WTC11 (cell line): Measurements from ENCODE around the gene MCMBP. TPM values are rescaled to one million over a fixed set of nuclear protein-coding genes. Genes with fewer than 3 reads are reported as not detected.
A peak's percentile ranks its signal among the peaks of the same experiment; 100 is the strongest.

Source experiments
- ATAC-seq: fragments of 200-7000 bp; cut with Tn5 transposase; 2 replicates; pipeline ENCODE4 v1.10.0; 2021; ENCODE audit warnings: mild to moderate bottlenecking, moderate library complexity
- CTCF ChIA-PET: fragments of 300-600 bp; sonication (Branson Sonifier 250); formaldehyde crosslinking; loops from one replicate; lab custom pipeline; 2021; ENCODE audit warnings: antibody characterized with exemption; lab: Charles Lee
- POLR2A ChIA-PET: fragments of 350-600 bp; sonication (Branson Sonifier 250); formaldehyde crosslinking; loops from one replicate; lab custom pipeline; 2021; ENCODE audit warnings: antibody characterized with exemption; lab: Charles Lee
- DNase-seq: peaks from one replicate; pipeline ENCODE4 v3.0.0; 2021; ENCODE audit warnings: low spot score
- H3K27ac Mint-ChIP-seq: 2 replicates; pipeline ENCODE4 v1.8.0; 2021; ENCODE audit warnings: mixed read lengths
- H3K27me3 Mint-ChIP-seq: 2 replicates; pipeline ENCODE4 v1.8.0; 2021; ENCODE audit warnings: low read depth, mild to moderate bottlenecking, moderate library complexity, mixed read lengths
- H3K36me3 Mint-ChIP-seq: 2 replicates; pipeline ENCODE4 v1.8.0; 2021; ENCODE audit warnings: mixed read lengths
- H3K4me1 Mint-ChIP-seq: 2 replicates; pipeline ENCODE4 v1.8.0; 2022; ENCODE audit warnings: mixed read lengths
- H3K4me3 Mint-ChIP-seq: 2 replicates; pipeline ENCODE4 v1.8.0; 2021; ENCODE audit warnings: mild to moderate bottlenecking, moderate library complexity, mixed read lengths
- H3K9me3 Mint-ChIP-seq: 2 replicates; pipeline ENCODE4 v1.8.0; 2021; ENCODE audit warnings: mixed read lengths
- CREB1 ChIP-seq: sonication (generic); formaldehyde crosslinking; IDR thresholded peaks from 2 replicates; pipeline ENCODE4 v1.8.0; 2023; ENCODE audit warnings: mild to moderate bottlenecking, missing genetic modification reagents
- CTCF ChIP-seq: fragments of 200-600 bp; IDR thresholded peaks from 2 replicates; pipeline ENCODE4 v1.8.0; 2022; ENCODE audit warnings: antibody characterized with exemption
- E2F1 ChIP-seq: sonication (generic); formaldehyde crosslinking; IDR thresholded peaks from 2 replicates; pipeline ENCODE4 v1.8.0; 2022; ENCODE audit warnings: mild to moderate bottlenecking, missing genetic modification reagents
- E2F5 ChIP-seq: sonication (generic); formaldehyde crosslinking; IDR thresholded peaks from 2 replicates; pipeline ENCODE4 v1.8.1; 2022; ENCODE audit warnings: mild to moderate bottlenecking, moderate library complexity, missing genetic modification reagents
- GABPB1 ChIP-seq: sonication (generic); formaldehyde crosslinking; IDR thresholded peaks from 2 replicates; pipeline ENCODE4 v1.8.1; 2023; ENCODE audit warnings: mild to moderate bottlenecking, missing genetic modification reagents
- IRF1 ChIP-seq: sonication (generic); formaldehyde crosslinking; IDR thresholded peaks from 2 replicates; pipeline ENCODE4 v1.8.0; 2023; ENCODE audit warnings: missing genetic modification reagents
- JAZF1 ChIP-seq: fragments of 250-450 bp; sonication (Bioruptor Pico); IDR thresholded peaks from 2 replicates; pipeline ENCODE4 v1.9.0; 2021; ENCODE audit warnings: moderate library complexity, mild to moderate bottlenecking, inconsistent platforms
- JUN ChIP-seq: sonication (generic); formaldehyde crosslinking; IDR thresholded peaks from 2 replicates; pipeline ENCODE4 v1.8.0; 2023; ENCODE audit warnings: mild to moderate bottlenecking, missing genetic modification reagents
- KAT7 ChIP-seq: sonication (generic); formaldehyde crosslinking; IDR thresholded peaks from 2 replicates; pipeline ENCODE4 v1.8.1; 2023; ENCODE audit warnings: missing genetic modification reagents, mild to moderate bottlenecking, borderline replicate concordance
- MXD4 ChIP-seq: fragments of 250-450 bp; sonication (Bioruptor Pico); IDR thresholded peaks from 2 replicates; pipeline ENCODE4 v1.8.0; 2021; ENCODE audit warnings: mild to moderate bottlenecking, moderate library complexity, borderline replicate concordance
- NFATC4 ChIP-seq: fragments of 250-450 bp; sonication (Bioruptor Pico); IDR thresholded peaks from 2 replicates; pipeline ENCODE4 v1.9.0; 2021; ENCODE audit warnings: mild to moderate bottlenecking
- NFYB ChIP-seq: sonication (generic); formaldehyde crosslinking; conservative IDR thresholded peaks from 2 replicates; pipeline ENCODE4 v1.8.0; 2022; ENCODE audit warnings: low read depth, missing genetic modification reagents
- RELA ChIP-seq: sonication (generic); formaldehyde crosslinking; IDR thresholded peaks from 2 replicates; pipeline ENCODE4 v1.8.1; 2022; ENCODE audit warnings: missing genetic modification reagents, mild to moderate bottlenecking, borderline replicate concordance
- ZBTB43 ChIP-seq: sonication (generic); formaldehyde crosslinking; IDR thresholded peaks from 2 replicates; pipeline ENCODE4 v1.8.1; 2023; ENCODE audit warnings: mild to moderate bottlenecking, missing genetic modification reagents
- ZNF281 ChIP-seq: sonication (generic); formaldehyde crosslinking; IDR thresholded peaks from 2 replicates; pipeline ENCODE4 v1.8.0; 2023; ENCODE audit warnings: mild to moderate bottlenecking, missing genetic modification reagents
- ZNF423 ChIP-seq: fragments of 250-450 bp; sonication (Bioruptor Pico); IDR thresholded peaks from 2 replicates; pipeline ENCODE4 v2.1.2; 2022; ENCODE audit warnings: mild to moderate bottlenecking, moderate library complexity
- total RNA-seq: library from RNA; stranded (reverse); gene quantifications from 3 replicates; pipeline ENCODE4 v1.2.3, GENCODE V29; 2021
- TF ChIP-seq, protein P1 (sequence below): sonication (generic); formaldehyde crosslinking; IDR thresholded peaks from 2 replicates; pipeline ENCODE4 v1.8.0; 2022; ENCODE audit warnings: mild to moderate bottlenecking, missing genetic modification reagents
- TF ChIP-seq, protein P2 (sequence below): sonication (generic); formaldehyde crosslinking; IDR thresholded peaks from 2 replicates; pipeline ENCODE4 v1.8.0; 2023; ENCODE audit warnings: missing genetic modification reagents, mild to moderate bottlenecking, borderline replicate concordance

Gene MCMBP
- total RNA-seq, 1 experiment from 2014 or later: 64.7 TPM

GRCh38 chr10:119784340-119785067 lies 88.1 kb downstream of the MCMBP start:
- ChIA-PET POLR2A (no interaction called here), CTCF (interaction anchor here (1.5 kb wide), 1 partner anchor 34 kb away, joined by 7 read pairs; no protein-coding TSS in a partner anchor)
- Mint-ChIP-seq H3K4me1 (peaks cover 39% of the 10 kb centered on the region), H3K27ac (peak overlapping the region; percentile 18), H3K9me3 (no peaks in the 10 kb centered on the region), H3K36me3 (no peaks in the 10 kb centered on the region), H3K4me3 (no peak overlapping the region), H3K27me3 (no peaks in the 10 kb centered on the region)
- peak; percentile 53; the same call in 1 of the 2 replicates for TF ChIP-seq GABPB1 (CRISPR knock-in tag)
- no peak for TF ChIP-seq KAT7 (CRISPR knock-in tag)
- DNase-seq (no peak), ATAC-seq (no peak)

GRCh38 chr10:119783665-119784027 lies 89.0 kb downstream of the MCMBP start:
- no peaks in the 10 kb centered on the region for H3K27me3 Mint-ChIP-seq
- no peaks in the 10 kb centered on the region for H3K36me3 Mint-ChIP-seq
- CTCF ChIA-PET: no interaction called here
- DNase-seq (no peak), ATAC-seq (no peak)
- POLR2A ChIA-PET: no interaction called here
- no peak overlapping the region for H3K4me3 Mint-ChIP-seq
- no peak for TF ChIP-seq NFYB
- TF ChIP-seq, protein P1, sequence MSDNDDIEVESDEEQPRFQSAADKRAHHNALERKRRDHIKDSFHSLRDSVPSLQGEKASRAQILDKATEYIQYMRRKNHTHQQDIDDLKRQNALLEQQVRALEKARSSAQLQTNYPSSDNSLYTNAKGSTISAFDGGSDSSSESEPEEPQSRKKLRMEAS: no peak
- no peak for TF ChIP-seq ZNF423 (CRISPR knock-in tag)
- TF ChIP-seq, protein P2, sequence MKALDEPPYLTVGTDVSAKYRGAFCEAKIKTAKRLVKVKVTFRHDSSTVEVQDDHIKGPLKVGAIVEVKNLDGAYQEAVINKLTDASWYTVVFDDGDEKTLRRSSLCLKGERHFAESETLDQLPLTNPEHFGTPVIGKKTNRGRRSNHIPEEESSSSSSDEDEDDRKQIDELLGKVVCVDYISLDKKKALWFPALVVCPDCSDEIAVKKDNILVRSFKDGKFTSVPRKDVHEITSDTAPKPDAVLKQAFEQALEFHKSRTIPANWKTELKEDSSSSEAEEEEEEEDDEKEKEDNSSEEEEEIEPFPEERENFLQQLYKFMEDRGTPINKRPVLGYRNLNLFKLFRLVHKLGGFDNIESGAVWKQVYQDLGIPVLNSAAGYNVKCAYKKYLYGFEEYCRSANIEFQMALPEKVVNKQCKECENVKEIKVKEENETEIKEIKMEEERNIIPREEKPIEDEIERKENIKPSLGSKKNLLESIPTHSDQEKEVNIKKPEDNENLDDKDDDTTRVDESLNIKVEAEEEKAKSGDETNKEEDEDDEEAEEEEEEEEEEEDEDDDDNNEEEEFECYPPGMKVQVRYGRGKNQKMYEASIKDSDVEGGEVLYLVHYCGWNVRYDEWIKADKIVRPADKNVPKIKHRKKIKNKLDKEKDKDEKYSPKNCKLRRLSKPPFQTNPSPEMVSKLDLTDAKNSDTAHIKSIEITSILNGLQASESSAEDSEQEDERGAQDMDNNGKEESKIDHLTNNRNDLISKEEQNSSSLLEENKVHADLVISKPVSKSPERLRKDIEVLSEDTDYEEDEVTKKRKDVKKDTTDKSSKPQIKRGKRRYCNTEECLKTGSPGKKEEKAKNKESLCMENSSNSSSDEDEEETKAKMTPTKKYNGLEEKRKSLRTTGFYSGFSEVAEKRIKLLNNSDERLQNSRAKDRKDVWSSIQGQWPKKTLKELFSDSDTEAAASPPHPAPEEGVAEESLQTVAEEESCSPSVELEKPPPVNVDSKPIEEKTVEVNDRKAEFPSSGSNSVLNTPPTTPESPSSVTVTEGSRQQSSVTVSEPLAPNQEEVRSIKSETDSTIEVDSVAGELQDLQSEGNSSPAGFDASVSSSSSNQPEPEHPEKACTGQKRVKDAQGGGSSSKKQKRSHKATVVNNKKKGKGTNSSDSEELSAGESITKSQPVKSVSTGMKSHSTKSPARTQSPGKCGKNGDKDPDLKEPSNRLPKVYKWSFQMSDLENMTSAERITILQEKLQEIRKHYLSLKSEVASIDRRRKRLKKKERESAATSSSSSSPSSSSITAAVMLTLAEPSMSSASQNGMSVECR (CRISPR knock-in tag): no peak
- no peak for TF ChIP-seq NFATC4 (CRISPR knock-in tag)
- no peak for TF ChIP-seq CTCF
- TF ChIP-seq E2F1 (CRISPR knock-in tag): no peak
- no peak for TF ChIP-seq IRF1 (CRISPR knock-in tag)
- no peak for TF ChIP-seq ZBTB43
- no peak for TF ChIP-seq MXD4 (CRISPR knock-in tag)
- no peak for TF ChIP-seq E2F5 (CRISPR knock-in tag)
- TF ChIP-seq CREB1 (CRISPR knock-in tag): no peak
- no peak for TF ChIP-seq ZNF281 (CRISPR knock-in tag)
- no peak for TF ChIP-seq RELA (CRISPR knock-in tag)
- no peak for TF ChIP-seq JAZF1 (CRISPR knock-in tag)
- no peak for TF ChIP-seq JUN (CRISPR knock-in tag)
- H3K9me3 Mint-ChIP-seq: no peaks in the 10 kb centered on the region
- H3K27ac Mint-ChIP-seq: no peak overlapping the region
- peaks cover 37% of the 10 kb centered on the region for H3K4me1 Mint-ChIP-seq
